LHCN-M2 (cell line): ENCODE data around the gene PIP5K1B. TPM values are rescaled to one million over a fixed set of nuclear protein-coding genes. Genes with fewer than 3 reads are reported as not detected.

Source experiments
- DNase-seq: peaks from one replicate; pipeline ENCODE4 v3.0.0-alpha.2; 2012; ENCODE audit warnings: low read depth
- total RNA-seq: library from RNA; depleted of rRNA; stranded (reverse); fragments of >200 nt; gene quantifications from 2 replicates; pipeline ENCODE4 v1.2.3, GENCODE V29; 2014

The PIP5K1B gene
- total RNA-seq, 1 experiment from 2014 or later, result not detected

DNA sequence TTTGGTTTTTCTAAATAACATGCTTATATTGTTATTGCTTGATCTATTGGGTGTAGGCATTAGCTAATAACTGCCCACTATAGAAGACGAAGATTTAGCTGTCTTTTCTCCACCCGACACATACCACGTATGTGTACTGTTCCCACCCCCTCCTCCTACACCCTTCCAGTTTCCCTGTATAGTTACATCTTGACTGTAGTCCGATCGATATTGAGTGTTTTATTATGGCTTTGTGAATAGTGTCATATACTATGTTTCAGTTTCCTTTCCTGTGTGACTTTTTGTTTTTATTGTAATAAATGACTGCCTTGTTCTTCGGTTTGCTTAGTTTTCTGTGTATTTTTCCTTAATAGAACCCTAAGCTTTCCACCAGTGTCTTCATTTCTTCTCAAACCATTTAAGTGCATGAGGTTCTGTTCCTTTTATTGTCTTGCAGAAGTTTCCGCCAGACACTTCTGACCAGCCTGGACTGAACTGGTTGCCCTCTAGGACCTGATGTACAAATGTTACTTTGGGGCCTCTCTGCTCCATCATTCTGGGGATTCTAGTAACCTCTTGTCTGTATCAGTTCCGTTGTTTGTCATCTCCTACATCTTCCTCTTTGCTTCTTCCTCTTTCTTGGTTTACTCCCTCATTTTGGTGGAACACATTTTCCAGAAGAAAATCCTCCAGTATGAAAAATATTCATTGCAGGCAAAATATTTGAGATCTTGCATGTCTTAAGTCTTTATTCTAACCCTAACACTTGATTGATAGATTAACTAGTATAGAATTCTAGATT lies 247.0 kb downstream of the PIP5K1B start:
- DNase-seq, result no peak

- no peak for DNase-seq
These were observed 248.7 kb downstream of the PIP5K1B start for GRCh38 chr9:68953771-68954170.

- no peak for DNase-seq
These were observed 250.3 kb downstream of the PIP5K1B start for GRCh38 chr9:68955330-68955729.

- DNase-seq, result no peak
These were observed 252.4 kb downstream of the PIP5K1B start for GRCh38 chr9:68957479-68957878.

DNA sequence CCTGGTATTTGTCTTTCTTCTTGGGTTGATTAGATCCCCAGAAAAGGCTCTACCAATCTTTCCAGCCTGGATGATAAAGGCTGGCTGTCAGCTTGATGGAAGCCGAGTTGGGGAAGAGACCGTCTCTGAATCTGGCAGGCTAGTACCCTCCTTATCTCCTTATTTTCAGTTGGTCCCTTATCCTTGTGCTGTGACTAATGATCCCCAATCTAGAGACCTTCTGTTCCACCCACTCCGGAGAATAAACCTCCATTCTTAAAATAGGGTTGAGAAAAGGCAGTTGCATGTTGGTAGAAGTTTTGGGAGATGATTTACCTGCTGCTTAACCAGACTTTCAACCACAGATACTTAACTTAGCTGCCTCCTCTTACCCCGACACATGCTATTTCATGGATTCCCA lies 256.5 kb downstream of the PIP5K1B start:
- DNase-seq, result no peak

- DNase-seq, result no peak
These were observed 258.4 kb downstream of the PIP5K1B start for GRCh38 chr9:68963416-68963815.

- no peak for DNase-seq
These were observed 259.1 kb downstream of the PIP5K1B start for GRCh38 chr9:68964102-68964541.

- DNase-seq, result no peak
These were observed 259.7 kb downstream of the PIP5K1B start for GRCh38 chr9:68964765-68965164.

DNA sequence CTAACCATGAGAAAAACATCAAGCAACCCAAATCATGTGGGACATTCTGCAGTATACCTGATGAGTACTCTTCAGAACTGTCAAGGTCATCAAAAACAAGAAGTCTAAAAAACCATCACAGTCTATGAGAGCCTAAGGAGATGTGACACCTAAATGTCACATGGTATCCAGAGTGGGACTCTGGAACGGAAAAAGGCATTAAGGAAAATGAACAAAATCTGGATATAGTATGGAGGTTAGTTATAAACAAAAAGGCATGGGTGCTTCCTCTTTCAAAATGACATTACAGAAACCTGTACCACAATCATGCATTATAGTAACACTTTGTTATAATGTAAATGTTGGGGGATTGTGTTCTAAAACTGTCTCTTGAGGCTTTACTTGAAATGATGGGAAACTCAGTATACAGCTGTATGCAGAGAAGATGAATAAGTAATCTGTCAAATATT lies 261.5 kb downstream of the PIP5K1B start:
- DNase-seq, result no peak

DNA sequence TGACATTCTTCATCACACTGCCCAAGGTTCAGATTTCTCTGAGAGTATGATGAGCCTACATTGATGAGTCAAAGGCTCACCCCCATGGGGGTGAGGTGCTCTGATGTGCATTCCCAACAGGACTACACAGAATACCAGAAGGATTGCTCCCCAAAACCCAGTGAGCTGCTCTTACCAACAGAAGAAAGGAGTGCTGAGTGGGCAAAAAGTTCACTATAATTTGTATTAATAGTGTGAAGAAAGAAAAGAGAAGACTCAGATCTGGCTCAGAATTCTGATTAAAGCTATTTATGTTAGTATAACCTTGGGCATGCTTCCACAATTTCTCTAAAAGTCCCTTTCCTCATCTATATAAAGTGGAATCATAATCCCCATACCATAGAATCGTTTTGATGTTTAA lies 262.8 kb downstream of the PIP5K1B start:
- DNase-seq, result no peak

GRCh38 chr9:68969538-68969937 lies 264.5 kb downstream of the PIP5K1B start:
- no peak for DNase-seq

DNA sequence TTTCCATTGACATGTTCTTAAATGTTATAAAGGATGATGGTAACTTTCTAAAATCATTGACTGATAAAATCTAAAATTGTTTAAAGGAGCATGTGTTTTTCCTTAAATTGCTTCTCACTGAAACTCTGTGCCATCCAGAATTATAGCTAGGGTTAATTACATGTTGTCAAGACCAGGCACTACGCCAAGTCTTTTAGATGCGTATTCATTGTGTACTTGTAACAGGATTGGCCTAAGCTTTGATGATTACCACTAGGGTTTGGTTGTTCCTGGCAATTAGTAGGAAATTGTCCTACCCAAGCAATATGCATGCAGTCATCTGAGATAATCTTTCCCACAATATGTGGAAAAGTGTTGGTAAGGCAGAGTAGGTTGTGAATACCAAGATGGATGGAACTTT lies 265.1 kb downstream of the PIP5K1B start:
- no peak for DNase-seq

- no peak for DNase-seq
These were observed 268.6 kb downstream of the PIP5K1B start for GRCh38 chr9:68973619-68974018.

GRCh38 chr9:68974431-68974830 lies 269.4 kb downstream of the PIP5K1B start:
- no peak for DNase-seq

GRCh38 chr9:68974901-68975300 lies 269.9 kb downstream of the PIP5K1B start:
- no peak for DNase-seq

- DNase-seq, result no peak
These were observed 270.5 kb downstream of the PIP5K1B start for GRCh38 chr9:68975365-68976043.

GRCh38 chr9:68978066-68978465 lies 273.0 kb downstream of the PIP5K1B start:
- no peak for DNase-seq

- no peak for DNase-seq
These were observed 273.5 kb downstream of the PIP5K1B start for GRCh38 chr9:68978501-68978900.

GRCh38 chr9:68979538-68980314 lies 274.7 kb downstream of the PIP5K1B start:
- DNase-seq, result no peak

- DNase-seq, result no peak
These were observed 275.4 kb downstream of the PIP5K1B start for GRCh38 chr9:68980341-68980914.

DNA sequence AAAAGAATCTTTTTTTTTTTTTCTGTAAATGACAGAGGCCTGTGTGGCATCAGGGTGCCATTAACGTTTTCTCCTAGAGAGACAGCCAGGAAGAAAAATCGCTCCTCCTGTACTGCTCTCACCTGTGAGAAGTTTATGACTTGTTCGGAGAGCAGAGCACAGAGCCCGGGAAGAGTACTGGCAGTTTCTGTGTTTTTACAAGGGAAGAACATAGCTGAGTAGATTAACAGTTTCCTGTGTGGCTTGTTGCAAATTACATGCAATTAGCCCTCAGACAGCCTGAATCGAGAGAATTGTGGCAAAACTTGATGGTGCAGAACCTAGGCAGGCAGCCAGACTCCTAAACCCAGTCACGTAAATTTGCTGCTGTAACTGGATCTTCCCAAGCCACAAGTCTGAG lies 276.7 kb downstream of the PIP5K1B start:
- no peak for DNase-seq

- no peak for DNase-seq
These were observed 278.0 kb downstream of the PIP5K1B start for GRCh38 chr9:68983008-68983411.
